Activated naive CD8-positive, alpha-beta T cell (primary cell): ENCODE results near the gene SETX.
A peak's percentile ranks its signal among the peaks of the same experiment; 100 is the strongest.

Source experiments
- H3K27ac Mint-ChIP-seq: one replicate; pipeline ENCODE4 v1.8.0; 2021; ENCODE audit warnings: mixed read lengths
- H3K27me3 Mint-ChIP-seq: one replicate; pipeline ENCODE4 v1.8.0; 2021; ENCODE audit warnings: mixed read lengths
- H3K36me3 Mint-ChIP-seq: one replicate; pipeline ENCODE4 v1.8.0; 2021; ENCODE audit warnings: mixed read lengths
- H3K4me1 Mint-ChIP-seq: one replicate; pipeline ENCODE4 v1.8.0; 2021; ENCODE audit warnings: low read depth, mixed read lengths
- H3K4me3 Mint-ChIP-seq: one replicate; pipeline ENCODE4 v1.8.0; 2021; ENCODE audit warnings: mild to moderate bottlenecking, mixed read lengths
- H3K9me3 Mint-ChIP-seq: one replicate; pipeline ENCODE4 v1.8.0; 2021; ENCODE audit warnings: low read depth, mixed read lengths

Gene SETX

GRCh38 chr9:132243156-132244074 is 111.4 kb downstream of the SETX start:
- H3K4me3 Mint-ChIP-seq, result peak overlapping the region; percentile 89
- peaks cover 8% of the 10 kb centered on the region for H3K4me1 Mint-ChIP-seq
- no peak overlapping the region for H3K27ac Mint-ChIP-seq
- H3K36me3 Mint-ChIP-seq, result no peaks in the 10 kb centered on the region
- no peaks in the 10 kb centered on the region for H3K9me3 Mint-ChIP-seq
- H3K27me3 Mint-ChIP-seq, result peaks cover 2% of the 10 kb centered on the region

GRCh38 chr9:132242621-132243155 is 112.1 kb downstream of the SETX start:
- Mint-ChIP-seq H3K9me3 (no peaks in the 10 kb centered on the region), H3K4me1 (peaks cover 8% of the 10 kb centered on the region), H3K4me3 (peak overlapping the region; percentile 89), H3K27me3 (peaks cover 2% of the 10 kb centered on the region), H3K36me3 (no peaks in the 10 kb centered on the region), H3K27ac (no peak overlapping the region)

- Mint-ChIP-seq H3K27ac (no peak overlapping the region), H3K27me3 (peaks cover 2% of the 10 kb centered on the region), H3K36me3 (no peaks in the 10 kb centered on the region), H3K4me1 (peaks cover 8% of the 10 kb centered on the region), H3K9me3 (no peaks in the 10 kb centered on the region), H3K4me3 (peak overlapping the region; percentile 89)
Measured at GRCh38 chr9:132241840-132242620, 112.8 kb downstream of the SETX start.

- peak overlapping the region; percentile 95 for H3K4me3 Mint-ChIP-seq
- peaks cover 2% of the 10 kb centered on the region for H3K27me3 Mint-ChIP-seq
- no peaks in the 10 kb centered on the region for H3K9me3 Mint-ChIP-seq
- H3K4me1 Mint-ChIP-seq, result peaks cover 9% of the 10 kb centered on the region
- H3K27ac Mint-ChIP-seq, result peak overlapping the region; percentile 78
- no peaks in the 10 kb centered on the region for H3K36me3 Mint-ChIP-seq
Measured at GRCh38 chr9:132241483-132241839, 113.3 kb downstream of the SETX start.

- Mint-ChIP-seq H3K27ac (peak overlapping the region; percentile 78), H3K4me3 (peak overlapping the region; percentile 95), H3K27me3 (peaks cover 2% of the 10 kb centered on the region), H3K36me3 (no peaks in the 10 kb centered on the region), H3K4me1 (peaks cover 11% of the 10 kb centered on the region), H3K9me3 (no peaks in the 10 kb centered on the region)
Measured at GRCh38 chr9:132240841-132241482, 113.8 kb downstream of the SETX start.

- H3K36me3 Mint-ChIP-seq, result no peaks in the 10 kb centered on the region
- H3K4me3 Mint-ChIP-seq, result peak overlapping the region; percentile 49
- no peak overlapping the region for H3K27ac Mint-ChIP-seq
Measured at GRCh38 chr9:132239999-132240840, 114.6 kb downstream of the SETX start.

GRCh38 chr9:132239518-132239917 is 115.3 kb downstream of the SETX start:
- Mint-ChIP-seq H3K27ac (no peak overlapping the region), H3K4me1 (peaks cover 11% of the 10 kb centered on the region), H3K9me3 (no peaks in the 10 kb centered on the region), H3K4me3 (no peak overlapping the region), H3K27me3 (no peaks in the 10 kb centered on the region), H3K36me3 (no peaks in the 10 kb centered on the region)

More at GRCh38 chr9:132239999-132240840, 114.6 kb downstream of the SETX start:
- H3K4me1 Mint-ChIP-seq, result peaks cover 11% of the 10 kb centered on the region
- H3K27me3 Mint-ChIP-seq, result no peaks in the 10 kb centered on the region
- no peaks in the 10 kb centered on the region for H3K9me3 Mint-ChIP-seq

GRCh38 chr9:132238992-132239391 is 115.8 kb downstream of the SETX start:
- H3K27ac Mint-ChIP-seq, result no peak overlapping the region
- no peaks in the 10 kb centered on the region for H3K27me3 Mint-ChIP-seq
- H3K4me1 Mint-ChIP-seq, result peaks cover 11% of the 10 kb centered on the region
- H3K4me3 Mint-ChIP-seq, result no peak overlapping the region
- no peaks in the 10 kb centered on the region for H3K9me3 Mint-ChIP-seq
- no peaks in the 10 kb centered on the region for H3K36me3 Mint-ChIP-seq

- Mint-ChIP-seq H3K4me3 (no peak overlapping the region), H3K4me1 (peaks cover 10% of the 10 kb centered on the region), H3K9me3 (no peaks in the 10 kb centered on the region), H3K27ac (no peak overlapping the region), H3K36me3 (no peaks in the 10 kb centered on the region), H3K27me3 (no peaks in the 10 kb centered on the region)
Measured at GRCh38 chr9:132238026-132238972, 116.5 kb downstream of the SETX start.

- Mint-ChIP-seq H3K27me3 (no peaks in the 10 kb centered on the region), H3K9me3 (no peaks in the 10 kb centered on the region), H3K36me3 (no peaks in the 10 kb centered on the region), H3K27ac (no peak overlapping the region), H3K4me3 (no peak overlapping the region), H3K4me1 (peaks cover 10% of the 10 kb centered on the region)
Measured at GRCh38 chr9:132237481-132237880, 117.3 kb downstream of the SETX start.

- no peaks in the 10 kb centered on the region for H3K36me3 Mint-ChIP-seq
- no peak overlapping the region for H3K27ac Mint-ChIP-seq
- H3K27me3 Mint-ChIP-seq, result no peaks in the 10 kb centered on the region
- no peaks in the 10 kb centered on the region for H3K9me3 Mint-ChIP-seq
- H3K4me1 Mint-ChIP-seq, result peaks cover 6% of the 10 kb centered on the region
- H3K4me3 Mint-ChIP-seq, result no peak overlapping the region
Measured at GRCh38 chr9:132236662-132237311, 118.0 kb downstream of the SETX start.

- H3K9me3 Mint-ChIP-seq, result no peaks in the 10 kb centered on the region
- no peak overlapping the region for H3K27ac Mint-ChIP-seq
- no peaks in the 10 kb centered on the region for H3K36me3 Mint-ChIP-seq
- H3K4me3 Mint-ChIP-seq, result no peak overlapping the region
- peaks cover 3% of the 10 kb centered on the region for H3K4me1 Mint-ChIP-seq
- H3K27me3 Mint-ChIP-seq, result no peaks in the 10 kb centered on the region
Measured at GRCh38 chr9:132235894-132236661, 118.7 kb downstream of the SETX start.
